ENCODE data around the gene AKNA.

AKNA gene

GRCh38 chr9:114413861-114414301 lies 26.1 kb upstream of the AKNA start:
- DNase-seq = no peak

GRCh38 chr9:114412048-114412683 lies 24.4 kb upstream of the AKNA start:
- no peak for DNase-seq

GRCh38 chr9:114411452-114411851 lies 23.7 kb upstream of the AKNA start:
- DNase-seq = no peak

- no peak for DNase-seq
These were observed 23.1 kb upstream of the AKNA start for GRCh38 chr9:114410910-114411309.

GRCh38 chr9:114409842-114410241 lies 22.1 kb upstream of the AKNA start:
- DNase-seq = no peak

- no peak for DNase-seq
These were observed 21.5 kb upstream of the AKNA start for GRCh38 chr9:114409103-114409780.

GRCh38 chr9:114408645-114409044 lies 20.9 kb upstream of the AKNA start:
- no peak for DNase-seq

- DNase-seq = no peak
These were observed 20.1 kb upstream of the AKNA start for GRCh38 chr9:114407889-114408288.

GRCh38 chr9:114406441-114406840 lies 18.7 kb upstream of the AKNA start:
- no peak for DNase-seq

GRCh38 chr9:114405294-114406034 lies 17.7 kb upstream of the AKNA start:
- peak; percentile 75 for DNase-seq

GRCh38 chr9:114404531-114404930 lies 16.7 kb upstream of the AKNA start:
- DNase-seq = no peak

GRCh38 chr9:114403153-114403756 lies 15.5 kb upstream of the AKNA start:
- no peak for DNase-seq

- no peak for DNase-seq
These were observed 13.6 kb upstream of the AKNA start for GRCh38 chr9:114401344-114401743.

- DNase-seq = no peak
These were observed 13.0 kb upstream of the AKNA start for GRCh38 chr9:114400772-114401171.

GRCh38 chr9:114400219-114400618 lies 12.4 kb upstream of the AKNA start:
- DNase-seq = no peak

GRCh38 chr9:114399381-114399780 lies 11.6 kb upstream of the AKNA start:
- no peak for DNase-seq

GRCh38 chr9:114397848-114398605 lies 10.2 kb upstream of the AKNA start:
- DNase-seq = peak; percentile 92

- no peak for DNase-seq
These were observed 9.6 kb upstream of the AKNA start for GRCh38 chr9:114397219-114397847.

GRCh38 chr9:114396558-114397218 lies 8.9 kb upstream of the AKNA start:
- no peak for DNase-seq

GRCh38 chr9:114395768-114396167 lies 8.0 kb upstream of the AKNA start:
- DNase-seq = no peak

- DNase-seq = no peak
These were observed 7.5 kb upstream of the AKNA start for GRCh38 chr9:114395334-114395617.
